DMS153 treated with DMSO at 0.1 percent for 48 hours (cell line): ENCODE measurements around the gene STON2.
"Not testable (repeated sequence)": the region's sequence is repeated elsewhere in the genome, so short reads cannot be mapped to it uniquely, and the experiment has no call there.

Source experiments
- DNase-seq: peaks from one replicate; lab custom pipeline; 2025; ENCODE audit not compliant: unreplicated experiment; lab: John Stamatoyannopoulos, UW

STON2 gene

DNA sequence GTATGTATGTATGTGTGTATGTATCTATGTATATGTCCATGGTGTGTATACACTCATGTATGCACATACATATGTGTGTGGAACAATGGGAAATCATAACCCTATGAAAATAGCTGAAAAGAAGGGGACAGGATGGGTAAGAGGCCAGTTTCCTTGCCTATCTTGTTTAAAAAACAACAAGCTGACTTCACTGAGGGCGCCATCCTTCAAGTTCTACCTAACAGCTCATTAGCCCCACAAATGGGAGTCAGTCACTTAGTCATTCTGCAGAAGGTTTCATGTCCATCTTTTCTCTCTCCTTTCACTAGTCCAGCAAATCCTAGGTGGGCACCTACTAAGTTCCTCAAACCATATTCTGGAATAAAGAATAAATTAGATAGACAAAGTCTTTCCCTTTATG, 14.7 kb downstream of the STON2 start:
- no peak for DNase-seq

DNA sequence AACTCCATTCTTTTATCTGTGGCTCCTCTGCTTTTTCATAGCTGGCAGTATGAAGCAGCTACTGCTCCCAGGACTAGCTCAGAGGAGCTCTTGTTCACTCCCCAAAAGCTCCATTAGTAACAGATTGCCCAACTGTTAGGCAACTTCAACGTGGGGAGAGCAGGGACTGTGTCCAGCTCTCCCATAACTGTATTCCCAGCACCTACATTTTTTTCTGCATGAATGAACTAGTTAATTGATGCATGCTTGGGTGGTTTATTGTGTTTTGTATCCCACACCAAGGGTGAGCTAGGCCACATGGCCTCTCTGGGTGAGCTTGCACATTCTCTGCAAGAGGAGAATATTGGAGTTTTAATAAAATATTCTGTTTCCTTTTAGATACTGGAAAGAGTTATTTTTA, 15.2 kb downstream of the STON2 start:
- no peak for DNase-seq

DNA sequence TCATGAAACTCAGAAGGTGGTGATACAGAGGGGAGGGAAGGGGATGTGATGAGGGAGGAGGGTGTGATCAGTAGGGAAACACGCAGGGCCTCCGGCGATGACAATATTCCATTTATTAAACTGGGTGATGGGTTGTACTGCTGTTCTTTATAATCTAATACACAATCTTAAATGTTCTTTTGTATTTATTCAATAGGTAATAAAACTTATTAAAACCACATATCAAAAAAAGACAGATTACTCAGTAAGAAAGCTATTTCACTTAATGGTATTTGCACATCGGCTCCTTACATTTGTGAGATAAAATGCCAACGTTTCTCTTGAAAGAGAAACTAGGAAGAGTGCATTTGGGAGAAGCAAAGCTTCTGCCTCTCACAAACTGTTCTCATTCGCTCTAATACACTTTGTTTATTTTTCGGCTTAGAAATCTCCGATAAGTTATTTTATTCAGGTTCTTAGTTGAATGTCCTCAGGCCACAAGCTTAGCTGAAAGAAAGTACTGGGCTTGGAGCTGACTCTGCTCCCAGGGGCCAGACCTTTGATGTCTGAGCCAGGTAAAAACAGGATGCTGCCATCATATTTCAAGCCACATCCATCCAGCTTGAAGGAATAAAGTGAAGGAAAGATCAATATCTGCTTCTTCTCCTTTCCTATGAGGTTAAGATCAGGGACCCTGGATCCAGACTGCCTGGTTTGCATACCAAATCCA, 17.5 kb downstream of the STON2 start:
- no peak for DNase-seq

DNA sequence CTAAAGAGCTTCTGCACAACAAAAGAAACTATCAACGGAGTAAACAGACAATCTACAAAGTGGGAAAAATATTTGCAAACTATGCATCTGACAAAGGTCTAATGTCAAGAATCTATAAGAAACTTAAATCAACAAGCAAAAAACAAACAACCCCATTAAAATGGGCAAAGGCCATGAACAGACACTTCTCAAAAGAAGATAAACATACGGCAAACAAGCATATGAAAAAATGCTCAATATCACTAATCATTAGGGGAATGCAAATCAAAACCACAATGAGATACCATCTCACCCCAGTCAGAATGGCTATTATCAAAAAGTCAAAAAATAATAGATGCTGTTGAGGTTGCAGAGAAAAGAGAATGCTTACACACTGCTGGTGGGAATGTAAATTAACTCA, 20.1 kb downstream of the STON2 start:
- DNase-seq = not testable (repeated sequence)

DNA sequence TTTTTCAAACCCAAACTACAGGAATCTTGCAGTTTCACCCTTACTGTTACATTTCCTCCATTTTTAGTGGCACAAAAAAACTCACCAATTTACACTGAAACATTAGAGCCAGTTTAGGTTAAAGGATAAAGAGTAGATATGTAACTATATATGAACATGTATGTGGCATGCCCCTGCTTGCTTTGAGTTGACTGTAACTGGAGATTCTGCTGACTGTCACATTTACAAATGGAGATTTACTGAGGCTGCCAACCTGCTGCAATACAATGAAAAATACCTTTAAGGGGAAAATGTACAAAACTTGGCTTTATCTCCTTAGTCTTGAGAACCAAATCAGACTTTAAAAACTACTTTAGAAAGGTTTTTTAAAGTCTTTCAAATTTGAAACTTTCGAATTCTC, 28.3 kb downstream of the STON2 start:
- DNase-seq = no peak

DNA sequence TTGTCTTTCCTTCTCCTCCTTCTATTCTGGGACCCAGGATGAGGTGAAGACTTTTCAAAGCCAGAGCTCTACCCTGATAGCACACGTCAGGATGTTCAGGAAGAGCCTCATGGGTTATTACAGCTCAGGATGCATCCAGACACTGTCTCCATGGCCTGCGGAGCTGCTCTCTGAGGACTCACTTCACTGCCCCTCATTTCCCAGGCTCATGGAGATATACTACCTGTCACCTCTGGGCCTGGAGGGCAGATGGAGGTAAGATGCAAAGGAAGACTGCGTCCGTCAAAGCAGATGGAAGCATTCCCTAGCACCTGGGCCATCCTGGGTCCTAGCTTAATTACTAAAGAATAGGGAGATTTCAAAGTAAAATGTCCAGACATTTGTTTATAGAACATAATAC, 32.6 kb downstream of the STON2 start:
- no peak for DNase-seq

DNA sequence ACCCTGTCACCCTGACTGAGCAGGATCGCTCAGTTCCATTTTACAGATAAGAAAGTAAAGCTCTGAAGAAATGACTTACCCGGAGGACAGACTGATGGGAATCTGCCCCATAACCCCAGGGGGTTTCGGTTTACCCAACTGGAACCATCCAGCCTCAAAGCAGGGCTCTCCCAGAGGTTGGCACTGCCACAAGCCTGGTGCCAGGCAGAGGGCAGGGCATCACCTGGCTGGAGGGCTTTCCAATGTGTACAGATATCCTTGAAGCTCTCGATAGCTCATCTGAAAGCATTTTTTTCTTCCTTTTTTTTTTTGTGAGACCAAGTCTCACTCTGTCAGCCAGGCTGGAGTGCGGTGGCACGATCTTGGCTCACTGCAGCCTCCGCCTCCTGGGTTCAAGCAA, 33.2 kb downstream of the STON2 start:
- no peak for DNase-seq

DNA sequence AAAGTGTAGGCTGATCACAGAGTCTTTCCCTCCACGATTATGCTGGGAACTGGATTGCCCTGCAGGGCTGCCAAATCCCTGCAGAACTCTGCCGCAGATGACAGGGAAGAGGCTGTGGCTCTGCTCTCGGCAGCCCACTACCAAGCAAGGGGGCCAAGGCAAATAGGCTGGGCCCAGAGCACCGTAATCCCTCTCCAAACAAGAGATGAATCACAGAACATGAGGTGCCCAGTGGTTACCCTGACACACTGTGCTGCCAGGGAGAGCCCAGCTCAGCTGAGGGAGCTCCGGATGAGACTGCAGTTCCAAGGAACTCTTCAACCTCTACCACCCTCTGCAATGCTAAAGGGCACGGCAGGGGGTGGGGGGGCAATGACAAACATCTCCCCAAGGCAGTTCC, 33.9 kb downstream of the STON2 start:
- no peak for DNase-seq

DNA sequence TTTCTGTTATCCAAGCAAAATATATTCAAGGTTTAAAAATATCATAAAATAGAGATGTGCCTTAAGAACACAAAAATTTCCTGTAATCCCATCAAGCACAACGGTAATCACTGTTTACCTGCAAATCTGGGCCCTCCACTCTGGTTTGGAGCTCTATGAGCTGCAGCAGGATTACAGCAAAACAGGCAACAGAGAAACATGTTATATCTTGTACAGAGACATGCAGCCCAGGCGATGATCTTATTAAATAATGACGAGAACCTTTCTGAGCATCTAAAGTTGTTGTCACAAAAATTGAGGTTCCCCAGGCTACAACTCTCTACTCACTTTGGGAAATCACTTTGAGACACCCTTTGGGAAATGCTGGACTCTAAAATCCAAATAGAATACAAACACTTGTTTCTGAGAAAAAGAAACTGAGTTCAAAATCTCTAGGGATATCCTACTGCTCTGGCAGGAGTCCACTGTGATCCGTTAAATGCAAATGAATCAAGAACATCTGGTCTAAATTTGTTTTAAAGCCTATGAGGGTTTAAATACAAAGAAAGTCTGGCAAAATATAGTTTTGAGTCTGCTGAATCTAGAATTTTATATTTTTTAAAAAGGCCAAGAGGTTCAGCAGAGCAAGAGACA, 36.3 kb downstream of the STON2 start:
- no peak for DNase-seq

DNA sequence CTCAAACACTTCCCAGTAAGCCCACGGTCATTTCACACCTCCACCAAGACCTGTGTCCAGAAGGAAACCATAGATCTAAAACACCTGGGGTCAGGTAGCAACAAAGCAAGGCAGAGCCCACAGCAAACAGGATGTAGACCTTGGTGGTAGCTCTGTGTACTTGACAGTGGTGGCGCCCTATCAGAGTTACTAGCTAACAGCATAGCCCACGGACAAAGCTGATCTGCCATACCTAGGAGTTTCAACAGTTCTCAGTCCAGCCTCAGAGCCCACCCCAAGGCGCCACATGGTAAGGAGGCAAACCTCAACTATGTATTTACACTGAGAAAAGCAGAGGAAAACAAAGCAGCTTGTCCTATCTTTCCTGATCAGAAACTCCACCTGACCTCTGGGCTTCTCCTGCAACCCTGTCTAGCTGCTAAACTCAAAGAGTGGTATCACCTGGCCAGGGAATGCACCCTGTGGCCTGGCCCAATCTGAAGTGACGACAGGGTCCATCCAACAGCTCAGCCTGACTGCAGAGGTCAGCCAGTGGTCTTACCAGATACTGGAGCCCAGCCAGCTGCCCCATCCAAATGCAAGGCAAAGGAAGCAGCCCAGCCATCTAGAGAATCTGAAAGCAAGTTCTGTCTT, 46.3 kb downstream of the STON2 start:
- DNase-seq = no peak

DNA sequence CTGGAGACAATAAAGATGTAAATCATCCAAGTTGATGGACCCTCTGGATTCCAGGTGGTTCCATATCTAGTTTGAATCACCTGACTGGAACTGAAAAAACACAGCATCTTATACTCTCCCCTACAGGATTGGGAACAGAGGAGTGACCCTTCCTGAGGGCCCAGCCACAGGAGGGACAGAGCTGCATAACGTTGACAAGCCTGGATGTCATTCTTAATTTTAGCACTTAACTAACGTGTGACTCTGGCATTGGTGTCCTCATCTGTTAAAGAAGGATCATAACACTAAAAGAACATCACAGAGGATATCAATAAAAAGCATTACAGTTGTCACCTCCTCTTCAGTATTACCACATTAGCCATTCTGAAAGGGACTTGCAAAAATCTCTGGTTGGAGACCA, 47.7 kb downstream of the STON2 start:
- DNase-seq = no peak

DNA sequence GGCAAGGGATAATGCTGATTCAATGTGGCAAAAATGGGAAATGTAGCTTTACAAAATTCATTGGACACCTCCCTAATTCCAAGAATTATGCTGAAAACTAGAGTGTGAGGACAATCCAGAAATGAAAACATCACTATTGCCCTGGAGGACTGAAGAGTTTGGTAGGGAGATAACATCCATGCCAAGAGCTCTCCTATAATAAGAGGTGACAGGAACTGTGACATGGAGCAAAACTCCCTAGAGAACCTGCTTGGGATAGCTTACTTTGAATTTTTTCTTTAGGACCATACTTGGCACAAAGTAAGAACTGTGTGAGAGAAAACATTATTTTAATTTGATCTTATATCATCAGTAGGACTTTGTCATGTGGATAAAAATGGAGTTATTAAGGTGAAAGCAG, 48.9 kb downstream of the STON2 start:
- DNase-seq = no peak

DNA sequence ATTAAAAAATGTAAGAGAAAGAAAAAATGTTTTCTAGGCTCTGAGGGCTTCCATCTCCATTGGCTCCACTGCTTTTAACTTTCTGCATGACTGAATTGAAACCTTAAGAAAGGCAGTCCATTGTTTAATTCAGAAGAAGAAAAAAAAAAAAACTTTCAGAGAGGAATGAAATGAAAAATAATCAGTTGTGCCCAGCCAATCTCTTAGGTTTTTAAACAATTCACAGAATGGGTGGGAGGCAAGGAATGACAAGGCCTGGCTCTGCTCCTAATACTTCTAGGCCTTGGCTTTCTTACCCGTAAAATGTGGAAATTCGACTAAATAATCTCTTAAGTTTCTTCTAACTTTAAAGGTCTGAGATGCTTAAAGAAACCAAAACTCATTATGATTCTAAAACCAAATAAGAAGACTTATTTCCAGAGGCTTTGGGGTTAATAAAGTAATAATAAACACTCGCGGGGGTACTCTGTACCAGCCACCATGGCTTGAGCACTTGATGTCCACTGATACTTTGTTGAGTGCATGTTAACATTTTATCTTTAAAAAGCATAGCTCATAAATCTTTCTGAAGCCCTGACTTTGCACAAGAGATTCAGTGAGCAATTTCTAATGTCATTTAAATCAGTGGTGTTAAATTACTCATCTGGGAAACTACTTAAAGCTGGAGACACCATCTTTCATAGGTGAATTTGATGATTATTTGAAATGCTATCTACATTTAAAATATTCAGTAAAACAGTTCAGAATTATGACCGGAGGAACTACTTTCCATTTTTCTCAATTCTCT, 49.6 kb downstream of the STON2 start:
- no peak for DNase-seq

DNA sequence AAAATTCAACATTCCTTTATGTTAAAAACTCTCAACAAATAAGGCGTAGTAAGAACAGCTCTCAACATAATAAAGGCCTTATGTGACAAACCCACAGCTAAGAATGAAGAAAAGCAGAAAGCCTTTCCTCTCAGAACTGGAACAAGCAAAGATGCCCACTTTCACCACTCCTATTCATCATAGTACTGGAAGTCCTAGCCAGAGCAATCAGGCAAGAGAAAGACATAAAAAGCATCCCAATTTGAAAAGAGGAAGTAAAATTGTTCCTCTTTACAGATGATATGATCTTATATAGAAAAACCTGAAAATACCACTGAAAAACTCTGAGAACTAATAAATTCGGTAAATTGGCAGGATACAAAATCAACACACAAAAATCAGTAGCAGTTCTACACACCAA, 52.1 kb downstream of the STON2 start:
- no peak for DNase-seq

DNA sequence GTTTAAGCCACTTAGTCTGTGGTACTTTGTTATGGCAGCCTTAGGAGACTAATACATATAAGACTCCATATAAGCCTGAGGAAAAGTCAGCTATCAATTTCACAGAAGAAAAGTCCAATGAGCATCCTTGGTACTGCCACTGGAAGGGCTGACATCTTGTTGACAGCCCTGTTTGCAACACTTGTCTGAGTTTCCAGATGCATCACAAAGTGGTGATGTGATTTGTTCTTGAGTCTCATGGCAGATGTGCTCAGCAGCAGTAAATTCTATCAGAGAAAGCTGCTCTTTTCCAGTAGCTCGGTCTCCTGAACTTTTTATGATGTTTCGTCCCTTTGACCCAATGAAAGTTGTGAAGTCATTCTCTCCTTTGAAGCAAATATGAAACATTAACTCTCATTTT, 54.3 kb downstream of the STON2 start:
- DNase-seq = no peak

DNA sequence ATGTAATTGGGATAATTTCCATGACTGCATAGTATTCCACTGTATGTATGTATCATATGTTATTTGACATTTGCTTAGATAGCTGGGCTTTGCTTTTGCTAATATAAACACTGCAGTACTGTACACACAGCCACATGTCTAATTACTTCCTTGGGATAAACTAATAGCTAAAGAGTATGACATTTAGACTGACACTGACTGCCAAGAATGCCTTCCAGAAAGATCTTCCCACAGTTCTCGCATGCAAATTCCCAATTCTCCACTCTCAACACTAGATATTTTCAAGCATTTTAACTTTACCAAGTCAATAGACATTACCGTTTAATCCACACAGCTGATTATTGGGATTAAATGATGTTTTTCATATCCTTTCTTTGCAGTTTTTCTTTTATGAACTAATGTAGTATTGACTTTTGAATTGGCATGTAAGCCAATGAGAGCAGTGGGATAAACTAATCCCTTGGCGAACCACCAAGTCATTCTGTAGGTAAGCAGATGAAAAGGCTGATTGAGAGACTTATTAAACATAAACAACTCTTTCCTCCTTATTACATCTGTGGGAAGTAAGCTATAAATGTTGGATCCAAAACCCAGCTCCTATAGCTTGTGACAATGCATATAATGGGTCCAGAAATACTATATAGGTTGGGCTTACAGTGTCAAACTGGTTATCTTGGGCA, 55.5 kb downstream of the STON2 start:
- DNase-seq = no peak

DNA sequence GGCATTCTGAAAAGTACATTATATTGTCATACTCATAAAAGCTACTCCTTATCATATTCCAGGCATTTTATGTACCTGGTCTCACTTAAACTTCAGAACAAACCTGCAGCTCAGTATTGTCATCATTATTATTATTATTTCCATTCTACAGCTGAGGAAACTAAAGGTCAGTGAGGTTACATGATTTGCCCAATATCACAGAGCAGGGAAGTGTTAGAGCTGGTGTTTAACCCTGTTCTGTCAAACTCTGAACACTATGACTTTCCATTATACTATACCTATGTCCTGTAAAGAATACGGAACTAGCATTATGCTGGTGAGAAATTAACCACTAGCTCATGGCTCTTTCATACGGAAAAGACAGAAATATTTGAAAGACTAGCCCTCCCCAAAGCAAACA, 56.4 kb downstream of the STON2 start:
- DNase-seq = no peak

DNA sequence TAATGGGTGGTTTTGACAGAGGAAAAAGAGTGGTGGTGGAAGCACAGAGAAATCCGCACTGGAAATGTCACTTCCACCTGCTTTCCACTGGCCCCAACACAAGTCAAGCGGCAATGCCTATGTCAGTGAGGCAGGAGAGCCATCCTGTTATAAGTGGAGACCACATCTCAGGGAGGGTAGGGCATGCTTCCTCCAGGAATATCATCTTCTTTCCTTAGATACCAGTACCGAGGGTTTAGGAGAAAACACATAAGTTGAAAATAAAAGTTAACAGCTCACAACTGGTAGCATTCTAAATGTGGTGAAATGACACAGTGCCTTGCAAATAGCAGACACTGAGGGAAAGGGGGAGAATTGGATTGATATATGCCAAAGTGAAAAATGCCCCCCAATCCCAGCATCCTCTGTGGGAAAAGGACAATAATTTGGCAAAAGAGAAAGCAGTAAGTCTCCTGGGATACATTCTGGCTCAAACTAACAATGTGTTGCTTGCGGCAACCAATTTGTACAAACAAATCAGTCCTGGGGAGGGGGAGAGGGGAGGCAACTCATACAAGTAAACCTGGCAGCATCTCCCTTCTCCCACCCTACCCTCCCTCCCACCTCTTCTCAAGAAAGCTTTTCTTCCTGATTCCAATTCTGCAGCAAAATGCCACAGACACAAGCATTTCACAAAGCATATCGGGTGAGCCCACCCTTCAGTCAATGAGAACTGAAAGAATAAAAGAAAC, 57.1 kb downstream of the STON2 start:
- no peak for DNase-seq

DNA sequence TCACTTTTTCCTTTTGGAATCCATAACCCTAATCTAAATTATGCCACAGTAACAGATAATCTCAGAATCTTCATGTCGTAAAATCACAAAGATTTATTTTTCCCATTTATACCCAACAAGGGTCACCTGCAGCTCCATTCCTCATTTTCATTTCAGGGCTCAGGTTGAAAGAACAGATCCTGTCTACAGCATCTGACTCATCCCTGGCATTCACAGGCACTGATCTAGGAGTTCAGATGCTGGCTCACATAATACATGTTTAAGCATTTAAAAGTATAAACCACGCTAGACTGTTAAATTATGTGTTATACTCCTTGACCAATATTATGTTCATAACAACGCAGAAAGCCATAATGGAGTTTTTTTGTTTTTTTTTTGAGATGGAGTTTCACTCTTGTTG, 58.3 kb downstream of the STON2 start:
- DNase-seq = no peak

DNA sequence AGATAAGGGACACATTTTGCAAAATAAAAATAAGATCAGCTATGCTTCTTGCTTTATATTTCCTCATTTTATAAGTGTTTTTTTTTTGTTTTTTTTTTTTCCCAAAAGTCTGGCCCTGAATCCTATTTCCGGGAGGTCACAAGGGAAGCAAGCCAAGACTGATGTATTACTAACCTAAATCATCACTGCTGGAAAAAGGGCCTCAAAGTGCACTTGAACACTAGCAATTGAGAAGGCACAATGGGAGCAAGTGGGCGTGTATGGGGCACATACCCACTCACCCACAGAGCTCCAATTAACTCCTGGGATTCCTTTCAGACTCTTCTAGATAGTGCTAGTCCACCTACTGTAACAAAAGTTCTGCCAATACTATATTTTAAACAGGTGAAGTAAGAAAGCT, 58.8 kb downstream of the STON2 start:
- DNase-seq = no peak

DNA sequence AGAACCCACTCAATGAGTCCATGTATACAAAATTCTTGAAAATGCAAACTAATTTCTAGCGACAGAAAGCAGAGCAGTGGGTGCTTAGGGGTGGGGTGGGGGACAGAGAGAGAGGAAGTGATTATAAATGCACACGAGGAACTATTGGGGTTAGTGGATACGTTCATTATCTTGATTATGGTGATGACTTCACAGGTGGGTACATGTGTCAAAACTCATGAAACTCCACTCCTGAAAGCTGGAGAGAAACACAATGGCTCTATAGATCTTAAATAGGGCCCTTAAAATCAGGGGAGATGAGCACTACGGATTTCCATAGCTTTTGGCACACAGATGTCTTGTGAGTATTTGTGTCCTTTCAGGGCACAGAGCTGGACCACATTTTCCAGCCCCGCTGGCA, 59.9 kb downstream of the STON2 start:
- no peak for DNase-seq
